ENCODE results near the gene RAI2.

DNA sequence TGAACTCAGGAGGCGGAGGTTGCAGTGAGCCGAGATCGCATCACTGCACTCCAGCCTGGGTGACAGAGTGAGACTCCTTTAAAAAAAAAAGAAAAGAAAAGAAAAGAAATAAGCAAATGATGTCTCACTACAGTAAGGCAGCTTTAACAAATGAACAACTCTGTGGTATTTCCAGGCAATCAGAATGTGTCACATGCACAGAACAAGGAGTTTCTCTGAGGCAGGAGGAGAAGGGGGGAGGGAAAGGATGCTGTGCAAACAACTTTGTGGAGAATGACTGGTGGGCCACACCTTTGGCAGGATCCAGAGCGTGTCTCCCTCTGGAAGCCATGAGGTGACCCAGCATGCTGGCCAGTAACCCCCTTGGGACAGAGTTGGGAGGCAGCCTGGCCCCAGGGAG is 57.6 kb downstream of the RAI2 start:
- TF ChIP-seq, protein P1, sequence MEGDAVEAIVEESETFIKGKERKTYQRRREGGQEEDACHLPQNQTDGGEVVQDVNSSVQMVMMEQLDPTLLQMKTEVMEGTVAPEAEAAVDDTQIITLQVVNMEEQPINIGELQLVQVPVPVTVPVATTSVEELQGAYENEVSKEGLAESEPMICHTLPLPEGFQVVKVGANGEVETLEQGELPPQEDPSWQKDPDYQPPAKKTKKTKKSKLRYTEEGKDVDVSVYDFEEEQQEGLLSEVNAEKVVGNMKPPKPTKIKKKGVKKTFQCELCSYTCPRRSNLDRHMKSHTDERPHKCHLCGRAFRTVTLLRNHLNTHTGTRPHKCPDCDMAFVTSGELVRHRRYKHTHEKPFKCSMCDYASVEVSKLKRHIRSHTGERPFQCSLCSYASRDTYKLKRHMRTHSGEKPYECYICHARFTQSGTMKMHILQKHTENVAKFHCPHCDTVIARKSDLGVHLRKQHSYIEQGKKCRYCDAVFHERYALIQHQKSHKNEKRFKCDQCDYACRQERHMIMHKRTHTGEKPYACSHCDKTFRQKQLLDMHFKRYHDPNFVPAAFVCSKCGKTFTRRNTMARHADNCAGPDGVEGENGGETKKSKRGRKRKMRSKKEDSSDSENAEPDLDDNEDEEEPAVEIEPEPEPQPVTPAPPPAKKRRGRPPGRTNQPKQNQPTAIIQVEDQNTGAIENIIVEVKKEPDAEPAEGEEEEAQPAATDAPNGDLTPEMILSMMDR (conservative IDR thresholded peaks at IDR 0.05; ENCODE audit: low read length): no peak
- no peak for TF ChIP-seq EZH2phosphoT487 (IDR thresholded peaks at IDR 0.05; ENCODE audit: borderline replicate concordance)

All from Loucy (cell line).